GM21737 (cell line): ENCODE measurements around the gene FBLN5.

ENCODE experiments used
- ATAC-seq: cut with Tn5 transposase; IDR thresholded peaks from one replicate; pipeline ENCODE4 v1.9.1; 2021; ENCODE audit warnings: mild to moderate bottlenecking, moderate library complexity; ENCODE audit not compliant: unreplicated experiment

FBLN5 gene

GRCh38 chr14:91835920-91836843, 111.3 kb downstream of the FBLN5 start:
- ATAC-seq = peak; percentile 59

- peak; percentile 27 for ATAC-seq
Measured at GRCh38 chr14:91835197-91835919, 112.1 kb downstream of the FBLN5 start.

GRCh38 chr14:91834571-91834970, 112.9 kb downstream of the FBLN5 start:
- no peak for ATAC-seq

GRCh38 chr14:91831337-91831736, 116.2 kb downstream of the FBLN5 start:
- ATAC-seq = no peak

- ATAC-seq = peak; percentile 59
Measured at GRCh38 chr14:91830777-91831176, 116.7 kb downstream of the FBLN5 start.

- ATAC-seq = no peak
Measured at GRCh38 chr14:91829511-91829910, 118.0 kb downstream of the FBLN5 start.

GRCh38 chr14:91827746-91828145, 119.7 kb downstream of the FBLN5 start:
- no peak for ATAC-seq
